Epithelial cell of proximal tubule (primary cell): ENCODE measurements around the gene PAQR5. TPM values are rescaled to one million over a fixed set of nuclear protein-coding genes. Genes with fewer than 3 reads are reported as not detected.

Experiments
- DNase-seq: peaks from one replicate; pipeline ENCODE4 v3.0.0-alpha.2; 2011; ENCODE audit warnings: low read depth
- H3K4me3 ChIP-seq: 2 replicates; pipeline ENCODE4 v1.5.1; 2011; ENCODE audit warnings: low read depth, mild to moderate bottlenecking, low read length
- CTCF ChIP-seq: conservative IDR thresholded peaks from 2 replicates; pipeline ENCODE4 v1.5.1; 2012; ENCODE audit warnings: low read depth, mild to moderate bottlenecking, low read length
- total RNA-seq: library from RNA; depleted of rRNA; stranded (reverse); fragments of >200 nt; gene quantifications from 2 replicates; pipeline ENCODE4 v1.2.3, GENCODE V29; 2015

The PAQR5 gene
- total RNA-seq: 9.5 and 10.1 TPM in 2 replicates

- peak within 1 kb of the TSS; percentile 76 for H3K4me3 ChIP-seq
- TF ChIP-seq CTCF: no peak
- DNase-seq: no peak
These were observed at the start of gene PAQR5 for GRCh38 chr15:69298697-69299441. Gene PAQR5, plus strand, starts transcription at chr15:69298912. Its CDS starts 61,169 bp downstream, at chr15:69360081.

GRCh38 chr15:69253156-69253555, 45.6 kb upstream of the PAQR5 start:
- DNase-seq: peak; percentile 70
- peak overlapping the region; percentile 15 for H3K4me3 ChIP-seq
- no peak for TF ChIP-seq CTCF

GRCh38 chr15:69265347-69265955, 33.3 kb upstream of the PAQR5 start:
- no peak for DNase-seq
- no peak overlapping the region for H3K4me3 ChIP-seq
- TF ChIP-seq CTCF: peak; percentile 63

- no peak overlapping the region for H3K4me3 ChIP-seq
- TF ChIP-seq CTCF: no peak
- no peak for DNase-seq
These were observed 27.5 kb upstream of the PAQR5 start for GRCh38 chr15:69271217-69271616.

GRCh38 chr15:69272139-69272538, 26.6 kb upstream of the PAQR5 start:
- no peak for DNase-seq
- no peak for TF ChIP-seq CTCF
- H3K4me3 ChIP-seq: no peak overlapping the region

- TF ChIP-seq CTCF: no peak
- no peak overlapping the region for H3K4me3 ChIP-seq
- no peak for DNase-seq
These were observed 25.8 kb upstream of the PAQR5 start for GRCh38 chr15:69272891-69273290.
